HepG2 (cell line): ENCODE data around the gene CKAP5. TPM values are rescaled to one million over a fixed set of nuclear protein-coding genes. Genes with fewer than 3 reads are reported as not detected.
A peak's percentile ranks its signal among the peaks of the same experiment; 100 is the strongest.
"Not testable (repeated sequence)": the region's sequence is repeated elsewhere in the genome, so short reads cannot be mapped to it uniquely, and the experiment has no call there.

Experiments used
- ATAC-seq: fragments of 200-7000 bp; cut with Tn5 transposase; 3 replicates; pipeline ENCODE4 v1.9.1; 2020; ENCODE audit warnings: mild to moderate bottlenecking, moderate library complexity
- BruUV-seq: library from RNA; stranded (reverse); fragments of 400-500 nt; replicated peaks from 2 replicates; lab custom pipeline; 2021; lab: Mats Ljungman, UMichigan
- CTCF ChIA-PET: fragments of 300-600 bp; formaldehyde crosslinking; extraction: SDS; loops from one replicate; lab custom pipeline; 2021; ENCODE audit warnings: low total read pairs, inconsistent platforms, low intra/inter-chr PET ratio; lab: Yijun Ruan, JAX
- POLR2A ChIA-PET: fragments of 350-600 bp; sonication (Branson Sonifier 250); formaldehyde crosslinking; loops from one replicate; lab custom pipeline; 2020; ENCODE audit warnings: antibody characterized with exemption, inconsistent platforms; lab: Yijun Ruan, JAX
- DNase-seq: peaks from one replicate; pipeline ENCODE4 v3.0.0-alpha.2; 2015; ENCODE audit warnings: low spot score
- FAIRE-seq: peaks from 3 replicates; lab custom pipeline; 2011; peaks lifted over from hg19 to GRCh38; lab: Jason Lieb, UNC
- H2AFZ ChIP-seq: one replicate; pipeline ENCODE4 v1.6.1; 2011; ENCODE audit warnings: low read length, inconsistent platforms
- H3K27ac ChIP-seq: fragments of 300-600 bp; 3 replicates; pipeline ENCODE4 v1.8.0; 2011; ENCODE audit warnings: mixed run types, mild to moderate bottlenecking, mixed read lengths, low read length, inconsistent platforms; ENCODE audit not compliant: insufficient read depth; ENCODE audit errors: extremely low read length
- H3K27me3 ChIP-seq, 2 experiments: fragments of 200-600 bp in 1 of 2; 2 replicates in 1 of 2; 3 replicates in 1 of 2; pipeline versions ENCODE4 v1.6.0 to v1.8.0; 2011; ENCODE audit warnings: low read length in 2 of 2, mild to moderate bottlenecking in 2 of 2, moderate library complexity in 2 of 2, inconsistent platforms in 1 of 2; ENCODE audit not compliant: insufficient read depth in 2 of 2, control insufficient read depth in 1 of 2
- H3K36me3 ChIP-seq, 2 experiments: fragments of 200-600 bp in 1 of 2; replicated peaks in 1 of 2; 2 replicates in 1 of 2; 3 replicates in 1 of 2; pipeline versions ENCODE4 v1.5.1 to v1.8.0; 2011; ENCODE audit warnings: low read length in 2 of 2, inconsistent platforms in 1 of 2; ENCODE audit not compliant: insufficient read depth in 2 of 2, control insufficient read depth in 1 of 2
- H3K4me1 ChIP-seq: 2 replicates; pipeline ENCODE4 v1.5.1; 2012; ENCODE audit warnings: low read length, inconsistent platforms; ENCODE audit not compliant: insufficient read depth
- H3K4me2 ChIP-seq: 2 replicates; pipeline ENCODE4 v1.6.0; 2011; ENCODE audit warnings: low read depth, low read length, inconsistent platforms
- H3K4me3 ChIP-seq, 3 experiments: fragments of 200-600 bp in 1 of 3; sonication (generic), shearing (Covaris generic) in 1 of 3; replicated peaks in 1 of 3; 2 replicates each; pipeline ENCODE4 v1.5.1; 2011 to 2016; ENCODE audit warnings: low read length in 3 of 3, inconsistent platforms in 2 of 3, low read depth in 2 of 3, mild to moderate bottlenecking in 2 of 3, control low read depth in 1 of 3, mixed read lengths in 1 of 3; ENCODE audit not compliant: insufficient read depth in 1 of 3
- H3K79me2 ChIP-seq: one replicate; pipeline ENCODE4 v1.6.1; 2011; ENCODE audit warnings: low read length, inconsistent platforms; ENCODE audit not compliant: insufficient read depth
- H3K9ac ChIP-seq: 2 replicates; pipeline ENCODE4 v1.6.0; 2011; ENCODE audit warnings: mild to moderate bottlenecking, low read depth, low read length, inconsistent platforms; ENCODE audit not compliant: insufficient read depth
- H3K9me3 ChIP-seq: 2 replicates; pipeline ENCODE4 v1.5.1; 2012; ENCODE audit warnings: mild to moderate bottlenecking, low read length
- H4K20me1 ChIP-seq: 2 replicates; pipeline ENCODE4 v1.6.0; 2011; ENCODE audit warnings: inconsistent platforms, mild to moderate bottlenecking, low read length, moderate library complexity; ENCODE audit not compliant: insufficient read depth
- CREM ChIP-seq, 2 experiments: sonication (generic) in 1 of 2; formaldehyde crosslinking in 1 of 2; IDR thresholded peaks; 2 replicates each; pipeline versions ENCODE4 v1.4.0 to v1.6.1; 2016 to 2020; ENCODE audit warnings: antibody characterized with exemption in 1 of 2, mild to moderate bottlenecking in 1 of 2, missing genetic modification reagents in 1 of 2
- POLR2A ChIP-seq, 2 experiments: IDR thresholded peaks; 2 replicates each; pipeline ENCODE4 v1.6.1; 2011; ENCODE audit warnings: low read depth in 2 of 2, low read length in 2 of 2, mild to moderate bottlenecking in 1 of 2, moderate library complexity in 1 of 2; ENCODE audit not compliant: insufficient read depth in 1 of 2
- ZBTB33 ChIP-seq: sonication (generic); formaldehyde crosslinking; IDR thresholded peaks from 2 replicates; pipeline ENCODE4 v1.4.0; 2020; ENCODE audit warnings: missing genetic modification reagents
- ZFX ChIP-seq: sonication (generic); formaldehyde crosslinking; IDR thresholded peaks from 2 replicates; pipeline ENCODE4 v1.4.0; 2020; ENCODE audit warnings: mild to moderate bottlenecking, low read depth, missing genetic modification reagents, moderate library complexity
- WGBS: methylation state at CpG from one replicate; pipeline ENCODE4 v1.1.6; 2017; ENCODE audit warnings: low lambda C conversion rate; 5-methylcytosine and 5-hydroxymethylcytosine counted together
- in situ Hi-C: cut with HindIII; loops from 2 replicates; pipeline ENCODE4 v1.10.0; 2017; ENCODE audit warnings: low pct_unique_long_range_greater_than_20kb; ENCODE audit not compliant: extremely low pct_ligation_motif_present
- intact Hi-C: fragments of 100-400 bp; cut with micrococcal nuclease; formaldehyde crosslinking; loops from one replicate; pipeline ENCODE4 v1.10.0; 2022; ENCODE audit not compliant: unreplicated experiment
- polyA plus RNA-seq, 8 experiments: library from polyadenylated mRNA; depleted of rRNA in 3 of 8; stranded (reverse) in 7 of 8; unstranded in 1 of 8; fragments of >200 nt; fragmentation: Illumina TruSeq in 4 of 8; extraction: Trizol in 4 of 8; gene quantifications; 2 replicates each; pipeline versions ENCODE4 v1.2.1 to v1.2.3, GENCODE V29; 2011 to 2016; ENCODE audit warnings: low read depth in 4 of 8, missing spikeins in 1 of 8, mixed read lengths in 1 of 8; ENCODE audit not compliant: insufficient read depth in 1 of 8
- total RNA-seq, 5 experiments: library from RNA; depleted of rRNA; stranded (reverse); fragments of >200 nt; fragmentation: Illumina TruSeq; extraction: Trizol; gene quantifications; 2 replicates each; pipeline ENCODE4 v1.2.3, GENCODE V29; 2016; ENCODE audit warnings: low read depth in 1 of 5

Gene CKAP5
- total and polyA plus RNA-seq, 2 of the 13 experiments (the other 11 are each of a cell fraction or from before 2014, with no cell fraction given), result 79.2 to 103 TPM

- H3K27me3 ChIP-seq, in situ Hi-C loops, CTCF ChIA-PET, H4K20me1 ChIP-seq, H3K9ac ChIP-seq, H3K4me2 ChIP-seq, H3K4me3 ChIP-seq, H3K9me3 ChIP-seq, ATAC-seq, DNase-seq, H3K27ac ChIP-seq, intact Hi-C loops, BruUV-seq, FAIRE-seq, H3K79me2 ChIP-seq, H2AFZ ChIP-seq: not testable (repeated sequence)
- POLR2A ChIA-PET, result interaction anchor here (1.5 to 1.7 kb wide), 2 partner anchors 9 to 10 kb away, joined by 9 to 11 read pairs; partner anchors contain the start of genes ARHGAP1, F2 and ZNF408
- H3K36me3 ChIP-seq, result peaks cover 16 to 26% of the 10 kb centered on the region in 2 experiments; a peak in 4 of 5 replicates
- 96% methylated on average over 9 of the region's 9 CpGs for WGBS
- peaks cover 31% of the 10 kb centered on the region for H3K4me1 ChIP-seq
- TF ChIP-seq ZBTB33, result peak; percentile 49; the same call in 1 of the 2 replicates
Observed at GRCh38 chr11:46709351-46709750, 136.7 kb downstream of the CKAP5 start.

- H3K27me3 ChIP-seq, result no peaks in the 10 kb centered on the region
- POLR2A ChIA-PET, result interaction anchor here (11.5 kb wide), 1 partner anchor 12 kb away, joined by 272 read pairs; the partner anchor contains the start of gene F2
- in situ Hi-C loops (no loop called here), intact Hi-C loops (no loop called here)
- no TSS peak for BruUV-seq
- no peak for FAIRE-seq
- no peak overlapping the region for H3K27ac ChIP-seq
- DNase-seq, result no peak
- TF ChIP-seq POLR2A (IDR thresholded peaks at IDR 0.05; ENCODE audit: insufficient read depth in 1 of 2, low read depth in 2 of 2, low read length in 2 of 2), result peak in 1 of 2 experiments; percentile 27; a peak in 1 of 4 replicates
- no peak for TF ChIP-seq ZFX (CRISPR knock-in tag)
- TF ChIP-seq CREM (IDR thresholded peaks at IDR 0.05), result no peak
- no peak for TF ChIP-seq CREM (CRISPR knock-in tag; IDR thresholded peaks at IDR 0.05)
- H3K4me3 ChIP-seq, result no peak overlapping the region
- ATAC-seq, result no peak
- H3K4me1 ChIP-seq, result peaks cover 30% of the 10 kb centered on the region
- no peaks in the 10 kb centered on the region for H3K9me3 ChIP-seq
- no peak overlapping the region for H3K4me2 ChIP-seq
- H4K20me1 ChIP-seq, result no peaks in the 10 kb centered on the region
- CTCF ChIA-PET, result no interaction called here
- no peak overlapping the region for H2AFZ ChIP-seq
- H3K36me3 ChIP-seq, result peaks cover 25 to 46% of the 10 kb centered on the region in 2 experiments
- no peak overlapping the region for H3K9ac ChIP-seq
- WGBS, result 86% methylated on average over 7 of the region's 7 CpGs
- peaks cover 16% of the 10 kb centered on the region for H3K79me2 ChIP-seq
Observed at GRCh38 chr11:46706886-46707285, 139.2 kb downstream of the CKAP5 start.
